Measurements from ENCODE around the gene RASL10B.
A peak's percentile ranks its signal among the peaks of the same experiment; 100 is the strongest.
"Not testable (repeated sequence)": the region's sequence is repeated elsewhere in the genome, so short reads cannot be mapped to it uniquely, and the experiment has no call there.

RASL10B gene, protein sequence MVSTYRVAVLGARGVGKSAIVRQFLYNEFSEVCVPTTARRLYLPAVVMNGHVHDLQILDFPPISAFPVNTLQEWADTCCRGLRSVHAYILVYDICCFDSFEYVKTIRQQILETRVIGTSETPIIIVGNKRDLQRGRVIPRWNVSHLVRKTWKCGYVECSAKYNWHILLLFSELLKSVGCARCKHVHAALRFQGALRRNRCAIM

DNA sequence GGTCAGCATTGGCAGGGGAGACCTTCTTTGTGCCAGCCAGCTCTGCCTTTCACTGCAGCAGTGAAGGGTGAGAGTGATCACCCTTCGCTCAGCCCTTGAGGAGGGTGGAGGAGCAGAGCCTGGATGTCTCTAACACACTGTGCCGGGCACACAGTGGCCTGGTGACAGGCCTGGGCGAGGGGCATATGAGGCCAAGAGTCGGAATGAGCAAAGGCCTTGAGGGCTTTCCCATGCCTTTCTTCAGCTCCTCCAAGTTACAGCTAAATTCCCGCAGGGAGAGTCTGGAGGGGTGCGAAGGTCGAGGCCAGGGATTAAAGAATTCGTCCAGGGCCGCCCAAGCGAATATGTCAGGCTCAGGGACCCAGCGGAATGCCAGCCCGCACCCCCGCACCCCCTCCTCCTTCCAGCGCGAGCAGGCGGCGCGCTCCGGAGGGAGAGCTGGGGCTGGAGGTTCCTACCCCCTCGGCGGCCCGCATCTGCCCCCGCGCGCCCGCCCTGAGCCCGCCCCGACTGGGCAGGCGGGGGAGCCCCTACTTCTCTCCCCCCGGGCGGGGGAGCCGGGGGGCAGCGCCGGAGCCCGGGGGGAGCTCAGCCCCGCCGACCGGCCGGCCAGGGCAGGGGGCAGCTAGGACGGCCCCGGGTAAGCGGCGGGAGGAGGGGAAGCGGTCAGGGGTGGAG, at the start of gene RASL10B:
RASL10B (plus strand) TSS at position 401 of the 678 bp plus-strand sequence. CDS start 3,546 bp downstream, outside the sequence.
- TF ChIP-seq GATA1 (IDR thresholded peaks at IDR 0.05; ENCODE audit: low read depth, low read length), result no peak
- no peak for TF ChIP-seq POLR2A (IDR thresholded peaks at IDR 0.05; ENCODE audit: low read length)
- peak; percentile 39 to 47 for DNase-seq

GRCh38 chr17:35683591-35683990, 47.8 kb upstream of the RASL10B start:
- no peak for DNase-seq

DNA sequence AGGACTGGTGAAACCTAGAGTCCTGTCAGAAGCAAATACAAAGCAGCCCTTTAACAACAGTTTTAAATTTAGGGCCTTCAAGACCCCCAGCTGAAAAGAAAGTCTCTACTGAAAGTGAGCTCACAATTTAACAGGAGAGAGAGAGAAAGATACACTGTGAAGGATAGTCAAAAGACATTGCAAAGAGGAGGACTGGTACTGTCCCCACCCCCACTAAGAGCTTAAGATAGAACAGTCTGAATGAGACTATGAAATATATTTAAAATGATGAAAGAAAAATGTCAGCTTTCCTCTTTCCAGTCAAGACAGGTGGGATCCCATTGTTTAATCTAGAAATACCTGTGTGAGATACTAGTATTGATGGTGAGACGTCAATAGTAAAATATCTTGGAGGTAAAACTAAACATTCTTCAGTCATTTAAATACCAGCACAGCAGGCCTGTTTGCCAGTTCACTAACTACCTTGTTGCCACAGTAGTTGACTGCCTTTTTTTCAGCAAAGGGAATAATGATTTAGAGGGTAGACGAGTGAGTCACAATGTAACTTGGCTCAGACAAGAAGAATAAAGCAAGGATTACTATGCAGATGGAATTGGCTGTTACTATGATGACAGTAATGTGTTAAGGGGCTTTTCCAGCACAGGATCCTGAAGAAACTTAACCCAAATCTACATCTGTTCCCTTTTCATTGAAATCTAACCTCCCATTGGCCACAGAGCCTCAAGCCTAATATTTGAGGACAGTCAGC, 47.2 kb upstream of the RASL10B start:
- TF ChIP-seq POLR2A (IDR thresholded peaks at IDR 0.05; ENCODE audit: low read length) (no peak), GATA1 (IDR thresholded peaks at IDR 0.05; ENCODE audit: low read depth, low read length) (no peak)
- no peak for DNase-seq

More at GRCh38 chr17:35683591-35683990, 47.8 kb upstream of the RASL10B start:
- no peak for TF ChIP-seq POLR2A (IDR thresholded peaks at IDR 0.05; ENCODE audit: low read length)
- TF ChIP-seq GATA1 (IDR thresholded peaks at IDR 0.05; ENCODE audit: low read depth, low read length), result no peak

DNA sequence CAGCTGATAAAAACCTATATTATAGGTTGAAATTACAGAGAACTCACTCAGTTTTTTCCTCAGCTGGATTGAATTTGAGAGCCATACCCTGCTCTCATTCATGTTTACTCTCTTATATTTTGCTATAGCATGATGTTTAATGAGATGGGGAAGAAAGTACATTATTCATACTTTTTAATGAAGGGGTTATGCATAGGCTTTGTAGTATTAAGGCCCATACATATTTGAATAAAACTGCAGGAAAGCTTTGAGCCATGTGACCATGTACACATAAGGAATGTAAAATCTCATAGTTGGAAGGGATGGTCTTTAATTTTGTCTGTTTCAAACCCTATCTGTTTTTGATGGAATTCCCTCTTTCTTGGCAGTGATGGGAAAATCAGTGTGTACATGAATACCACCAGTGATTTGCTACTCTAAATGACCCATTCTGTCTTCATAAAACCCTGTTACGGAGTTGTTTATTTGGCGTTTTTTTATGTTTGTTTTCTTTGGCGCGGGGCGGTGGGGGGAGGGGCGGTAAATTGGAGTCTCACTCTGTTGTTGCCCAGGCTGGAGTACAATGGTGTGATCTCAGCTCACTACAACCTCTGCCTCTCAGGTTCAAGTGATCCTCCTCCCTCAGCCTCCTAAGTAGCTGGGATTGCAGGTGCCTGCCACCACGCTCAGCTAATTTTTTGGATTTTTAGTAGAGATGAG, 38.8 kb upstream of the RASL10B start:
- no peak for DNase-seq
- TF ChIP-seq GATA1 (IDR thresholded peaks at IDR 0.05; ENCODE audit: low read depth, low read length) (no peak), POLR2A (IDR thresholded peaks at IDR 0.05; ENCODE audit: low read length) (no peak)

DNA sequence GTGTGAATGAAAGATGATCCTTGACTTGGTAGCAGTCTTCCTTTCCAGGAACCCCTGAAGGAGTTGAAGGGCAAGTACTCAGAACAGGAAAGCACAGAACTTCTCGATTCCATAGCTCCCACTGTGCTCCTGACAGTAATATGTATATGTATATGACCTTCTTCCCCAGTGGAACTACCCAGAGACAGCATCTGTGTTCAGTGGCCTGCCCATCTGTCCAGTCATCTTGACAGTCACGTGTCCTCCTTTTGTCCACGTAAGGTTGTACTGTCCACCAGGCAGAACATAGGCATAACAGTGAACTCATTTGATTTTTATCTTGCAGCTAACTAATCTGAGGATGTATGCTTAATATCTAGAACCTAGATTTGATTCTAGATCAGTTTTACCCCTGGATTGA, 37.8 kb upstream of the RASL10B start:
- DNase-seq, result no peak
- TF ChIP-seq POLR2A (IDR thresholded peaks at IDR 0.05; ENCODE audit: low read length) (no peak), GATA1 (IDR thresholded peaks at IDR 0.05; ENCODE audit: low read depth, low read length) (no peak)

GRCh38 chr17:35694906-35695305, 36.5 kb upstream of the RASL10B start:
- TF ChIP-seq POLR2A (IDR thresholded peaks at IDR 0.05; ENCODE audit: low read length), result no peak
- TF ChIP-seq GATA1 (IDR thresholded peaks at IDR 0.05; ENCODE audit: low read depth, low read length), result no peak
- DNase-seq, result peak; percentile 44 to 45

GRCh38 chr17:35695613-35696012, 35.8 kb upstream of the RASL10B start:
- TF ChIP-seq POLR2A (IDR thresholded peaks at IDR 0.05; ENCODE audit: low read length) (no peak), GATA1 (IDR thresholded peaks at IDR 0.05; ENCODE audit: low read depth, low read length) (no peak)
- peak; percentile 68 to 78 for DNase-seq

DNA sequence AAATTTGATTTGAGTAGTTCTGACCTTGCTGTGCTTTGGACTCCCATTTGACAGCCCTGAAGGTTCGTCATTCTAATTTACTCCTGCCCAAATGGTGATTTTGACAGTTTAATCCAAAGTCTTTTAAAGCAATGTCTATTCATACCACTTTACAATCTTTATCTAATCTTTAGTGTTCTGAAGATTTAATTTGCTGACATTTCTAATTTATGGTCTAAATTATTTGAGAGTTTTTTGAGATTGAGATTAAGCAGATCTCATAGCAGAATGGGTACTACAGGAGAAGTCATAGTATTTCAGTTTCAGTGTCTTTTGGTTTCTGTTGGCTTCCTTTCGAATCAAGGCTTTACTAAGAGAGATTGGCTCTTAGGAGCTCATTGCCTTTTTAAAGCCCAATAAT, 32.6 kb upstream of the RASL10B start:
- no peak for DNase-seq
- TF ChIP-seq POLR2A (IDR thresholded peaks at IDR 0.05; ENCODE audit: low read length) (no peak), GATA1 (IDR thresholded peaks at IDR 0.05; ENCODE audit: low read depth, low read length) (no peak)

DNA sequence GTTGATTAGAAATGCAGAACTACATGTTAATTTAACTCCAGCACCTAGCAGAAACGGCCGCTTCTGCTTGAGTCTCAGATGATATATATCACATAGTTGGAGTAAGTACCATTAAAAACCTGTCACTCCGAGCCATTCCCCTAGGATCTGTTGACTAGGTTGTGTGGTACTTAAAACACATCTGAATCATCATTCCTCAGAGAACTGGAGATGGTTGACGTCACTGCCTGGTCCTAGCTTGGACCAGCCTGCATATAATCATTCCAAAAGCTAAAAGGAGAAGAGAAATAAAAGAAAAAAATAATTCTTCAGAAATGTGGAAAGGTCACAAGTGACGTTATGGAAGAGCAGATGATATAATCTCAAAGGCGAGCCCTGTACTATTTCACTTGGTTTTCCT, 31.3 kb upstream of the RASL10B start:
- TF ChIP-seq POLR2A (IDR thresholded peaks at IDR 0.05; ENCODE audit: low read length) (no peak), GATA1 (IDR thresholded peaks at IDR 0.05; ENCODE audit: low read depth, low read length) (no peak)
- no peak for DNase-seq

DNA sequence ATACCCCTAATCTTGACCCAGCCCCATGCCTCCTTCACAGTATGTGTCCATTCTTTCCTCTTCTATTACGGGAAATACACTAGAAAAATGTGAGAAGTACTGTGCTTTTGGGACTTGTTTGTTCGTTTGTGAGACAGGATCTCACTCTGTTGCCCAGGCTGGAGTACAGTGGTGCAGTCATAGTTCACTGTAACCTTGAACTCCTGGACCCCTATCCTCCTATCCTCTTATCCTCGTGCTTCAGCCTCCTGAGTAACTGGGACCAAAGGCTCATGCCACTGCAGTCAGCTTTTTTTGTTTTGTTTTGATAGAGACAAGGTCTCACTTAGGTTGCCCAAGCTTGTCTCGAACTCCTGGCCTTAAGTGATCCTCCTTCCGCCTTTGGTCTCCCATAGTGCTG, 29.9 kb upstream of the RASL10B start:
- TF ChIP-seq GATA1 (IDR thresholded peaks at IDR 0.05; ENCODE audit: low read depth, low read length), result no peak
- TF ChIP-seq POLR2A (IDR thresholded peaks at IDR 0.05; ENCODE audit: low read length), result no peak
- DNase-seq, result no peak

- DNase-seq, result not testable (repeated sequence)
Measured at GRCh38 chr17:35703308-35703707, 28.1 kb upstream of the RASL10B start.

DNA sequence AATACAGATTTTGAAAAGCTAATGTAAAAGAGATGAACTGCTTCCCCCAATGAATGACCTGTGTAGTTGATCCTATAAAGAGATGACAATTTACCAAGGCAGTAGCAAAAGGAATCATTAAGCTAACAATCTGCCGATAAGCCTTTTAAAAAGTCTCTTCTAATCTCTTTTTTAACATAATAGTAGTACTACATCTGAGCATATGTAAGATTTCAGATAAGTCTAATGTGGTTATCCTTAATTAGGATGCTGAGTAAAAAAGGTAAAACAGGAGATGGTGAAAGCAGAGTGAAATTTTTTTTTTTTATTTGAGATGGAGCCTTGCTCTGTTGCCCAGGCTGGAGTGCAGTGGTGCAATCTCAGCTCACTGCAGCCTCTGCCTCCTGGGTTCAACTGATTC, 26.2 kb upstream of the RASL10B start:
- no peak for DNase-seq
- TF ChIP-seq GATA1 (IDR thresholded peaks at IDR 0.05; ENCODE audit: low read depth, low read length), result no peak
- no peak for TF ChIP-seq POLR2A (IDR thresholded peaks at IDR 0.05; ENCODE audit: low read length)

- no peak for DNase-seq
- no peak for TF ChIP-seq GATA1 (IDR thresholded peaks at IDR 0.05; ENCODE audit: low read depth, low read length)
- no peak for TF ChIP-seq POLR2A (IDR thresholded peaks at IDR 0.05; ENCODE audit: low read length)
Measured at GRCh38 chr17:35705705-35706104, 25.7 kb upstream of the RASL10B start.

- DNase-seq, result no peak
- TF ChIP-seq POLR2A (IDR thresholded peaks at IDR 0.05; ENCODE audit: low read length) (no peak), GATA1 (IDR thresholded peaks at IDR 0.05; ENCODE audit: low read depth, low read length) (no peak)
Measured at GRCh38 chr17:35708149-35708548, 23.3 kb upstream of the RASL10B start.

Data from erythroblast (primary cell).